ENCODE measurements around the gene CFAP54. TPM values are rescaled to one million over a fixed set of nuclear protein-coding genes. Genes with fewer than 3 reads are reported as not detected.

CFAP54 gene
- total RNA-seq, 1 donor from 2014 or later, result 0.15 TPM

- Mint-ChIP-seq H3K4me3 (ENCODE audit: unreplicated experiment) (no peak overlapping the region), H3K27ac (ENCODE audit: unreplicated experiment) (no peak overlapping the region), H3K9me3 (ENCODE audit: unreplicated experiment) (peaks cover 2% of the 10 kb centered on the region), H3K36me3 (ENCODE audit: unreplicated experiment) (no peaks in the 10 kb centered on the region), H3K4me1 (ENCODE audit: low read depth, unreplicated experiment) (no peaks in the 10 kb centered on the region), H3K27me3 (ENCODE audit: unreplicated experiment) (no peaks in the 10 kb centered on the region)
- no peak for DNase-seq
- TF ChIP-seq, protein P1, sequence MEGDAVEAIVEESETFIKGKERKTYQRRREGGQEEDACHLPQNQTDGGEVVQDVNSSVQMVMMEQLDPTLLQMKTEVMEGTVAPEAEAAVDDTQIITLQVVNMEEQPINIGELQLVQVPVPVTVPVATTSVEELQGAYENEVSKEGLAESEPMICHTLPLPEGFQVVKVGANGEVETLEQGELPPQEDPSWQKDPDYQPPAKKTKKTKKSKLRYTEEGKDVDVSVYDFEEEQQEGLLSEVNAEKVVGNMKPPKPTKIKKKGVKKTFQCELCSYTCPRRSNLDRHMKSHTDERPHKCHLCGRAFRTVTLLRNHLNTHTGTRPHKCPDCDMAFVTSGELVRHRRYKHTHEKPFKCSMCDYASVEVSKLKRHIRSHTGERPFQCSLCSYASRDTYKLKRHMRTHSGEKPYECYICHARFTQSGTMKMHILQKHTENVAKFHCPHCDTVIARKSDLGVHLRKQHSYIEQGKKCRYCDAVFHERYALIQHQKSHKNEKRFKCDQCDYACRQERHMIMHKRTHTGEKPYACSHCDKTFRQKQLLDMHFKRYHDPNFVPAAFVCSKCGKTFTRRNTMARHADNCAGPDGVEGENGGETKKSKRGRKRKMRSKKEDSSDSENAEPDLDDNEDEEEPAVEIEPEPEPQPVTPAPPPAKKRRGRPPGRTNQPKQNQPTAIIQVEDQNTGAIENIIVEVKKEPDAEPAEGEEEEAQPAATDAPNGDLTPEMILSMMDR (IDR thresholded peaks at IDR 0.05; ENCODE audit: partially characterized antibody, unreplicated experiment), result no peak
Measured at GRCh38 chr12:96874211-96874610, 384.8 kb downstream of the CFAP54 start.

DNA sequence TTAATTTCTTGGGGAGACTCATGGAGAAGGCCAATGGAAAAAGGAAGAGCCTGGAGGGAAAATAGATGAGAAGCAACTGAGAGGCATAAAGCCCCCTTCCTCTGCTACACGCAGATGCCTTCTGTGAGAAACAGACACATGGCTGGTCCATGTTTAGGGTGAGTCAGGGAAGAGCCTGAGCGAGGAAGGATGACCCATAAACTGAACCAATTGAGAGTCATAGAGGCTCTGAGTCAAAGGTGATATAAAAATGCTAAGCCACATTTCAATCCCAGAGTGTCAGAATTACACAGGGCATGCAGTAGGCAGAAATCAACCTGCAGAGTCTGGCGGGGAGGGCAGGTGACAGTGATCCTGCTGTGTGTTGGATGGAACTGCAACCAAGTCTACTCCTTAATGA lies 387.6 kb downstream of the CFAP54 start:
- Mint-ChIP-seq H3K27ac (ENCODE audit: unreplicated experiment) (no peak overlapping the region), H3K4me1 (ENCODE audit: low read depth, unreplicated experiment) (no peaks in the 10 kb centered on the region), H3K9me3 (ENCODE audit: unreplicated experiment) (no peaks in the 10 kb centered on the region), H3K36me3 (ENCODE audit: unreplicated experiment) (no peaks in the 10 kb centered on the region), H3K27me3 (ENCODE audit: unreplicated experiment) (peaks cover 2% of the 10 kb centered on the region), H3K4me3 (ENCODE audit: unreplicated experiment) (no peak overlapping the region)
- TF ChIP-seq, protein P1 (IDR thresholded peaks at IDR 0.05; ENCODE audit: partially characterized antibody, unreplicated experiment), result no peak
- no peak for DNase-seq

DNA sequence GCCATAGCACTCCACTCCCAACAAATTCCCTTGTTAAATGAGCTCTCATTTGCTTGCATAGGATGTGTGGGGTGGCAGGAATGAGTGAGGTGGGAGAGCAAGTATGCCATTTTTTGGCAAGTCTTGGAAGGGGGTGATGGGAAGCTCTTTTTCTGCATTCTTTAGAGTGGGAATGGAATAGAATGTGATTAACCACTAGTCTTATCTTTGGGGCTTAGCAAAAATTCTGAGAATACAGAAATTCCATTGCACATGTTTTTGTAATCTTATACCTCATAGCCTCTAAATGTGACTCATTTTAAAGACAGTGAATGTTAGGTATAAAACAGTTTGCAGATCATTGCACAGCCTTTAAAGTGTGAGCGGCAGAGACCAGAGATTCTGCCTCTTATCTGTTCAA lies 389.3 kb downstream of the CFAP54 start:
- H3K27me3 Mint-ChIP-seq (ENCODE audit: unreplicated experiment), result peaks cover 2% of the 10 kb centered on the region
- TF ChIP-seq, protein P1 (IDR thresholded peaks at IDR 0.05; ENCODE audit: partially characterized antibody, unreplicated experiment), result no peak
- no peak overlapping the region for H3K27ac Mint-ChIP-seq (ENCODE audit: unreplicated experiment)
- H3K4me1 Mint-ChIP-seq (ENCODE audit: low read depth, unreplicated experiment), result no peaks in the 10 kb centered on the region
- DNase-seq, result no peak
- no peak overlapping the region for H3K4me3 Mint-ChIP-seq (ENCODE audit: unreplicated experiment)
- H3K36me3 Mint-ChIP-seq (ENCODE audit: unreplicated experiment), result no peaks in the 10 kb centered on the region
- H3K9me3 Mint-ChIP-seq (ENCODE audit: unreplicated experiment), result no peaks in the 10 kb centered on the region

- Mint-ChIP-seq H3K27ac (ENCODE audit: unreplicated experiment) (no peak overlapping the region), H3K4me3 (ENCODE audit: unreplicated experiment) (no peak overlapping the region), H3K36me3 (ENCODE audit: unreplicated experiment) (no peaks in the 10 kb centered on the region), H3K4me1 (ENCODE audit: low read depth, unreplicated experiment) (no peaks in the 10 kb centered on the region), H3K27me3 (ENCODE audit: unreplicated experiment) (peaks cover 2% of the 10 kb centered on the region), H3K9me3 (ENCODE audit: unreplicated experiment) (no peaks in the 10 kb centered on the region)
- DNase-seq, result no peak
- TF ChIP-seq, protein P1 (IDR thresholded peaks at IDR 0.05; ENCODE audit: partially characterized antibody, unreplicated experiment), result no peak
Measured at GRCh38 chr12:96879301-96879700, 389.9 kb downstream of the CFAP54 start.

DNA sequence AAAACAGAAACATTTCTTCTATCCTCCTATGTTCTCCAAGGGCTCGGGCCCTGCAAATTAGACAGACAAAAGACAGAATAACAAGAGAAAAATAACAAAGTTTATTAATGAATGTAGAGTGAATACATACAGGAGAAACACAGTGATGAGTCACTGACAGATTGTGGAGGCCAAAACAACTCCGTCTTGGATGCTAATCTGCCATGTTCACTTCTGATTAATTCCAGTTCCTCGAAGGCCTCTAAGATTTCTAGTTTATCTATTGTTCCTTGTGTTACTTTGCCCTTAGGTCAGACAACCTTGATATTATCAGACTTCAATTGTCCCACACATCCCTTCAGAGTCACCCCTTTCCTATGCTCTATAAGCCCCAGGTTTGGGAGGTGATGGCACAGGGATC lies 390.8 kb downstream of the CFAP54 start:
- no peaks in the 10 kb centered on the region for H3K4me1 Mint-ChIP-seq (ENCODE audit: low read depth, unreplicated experiment)
- H3K9me3 Mint-ChIP-seq (ENCODE audit: unreplicated experiment), result no peaks in the 10 kb centered on the region
- no peak for DNase-seq
- peaks cover 2% of the 10 kb centered on the region for H3K27me3 Mint-ChIP-seq (ENCODE audit: unreplicated experiment)
- H3K36me3 Mint-ChIP-seq (ENCODE audit: unreplicated experiment), result no peaks in the 10 kb centered on the region
- TF ChIP-seq, protein P1 (IDR thresholded peaks at IDR 0.05; ENCODE audit: partially characterized antibody, unreplicated experiment), result no peak
- no peak overlapping the region for H3K27ac Mint-ChIP-seq (ENCODE audit: unreplicated experiment)
- H3K4me3 Mint-ChIP-seq (ENCODE audit: unreplicated experiment), result no peak overlapping the region

Data from glutamatergic neuron (in vitro differentiated cells).